GM18519 (cell line): ENCODE results near the gene OLFM1.

Source experiments
- ATAC-seq: cut with Tn5 transposase; IDR thresholded peaks from one replicate; pipeline ENCODE4 v1.9.1; 2021; ENCODE audit warnings: mild to moderate bottlenecking, moderate library complexity; ENCODE audit not compliant: unreplicated experiment, low FRiP score

OLFM1 gene

GRCh38 chr9:135075234-135076142, 12.0 kb upstream of the OLFM1 start:
- ATAC-seq: no peak

DNA sequence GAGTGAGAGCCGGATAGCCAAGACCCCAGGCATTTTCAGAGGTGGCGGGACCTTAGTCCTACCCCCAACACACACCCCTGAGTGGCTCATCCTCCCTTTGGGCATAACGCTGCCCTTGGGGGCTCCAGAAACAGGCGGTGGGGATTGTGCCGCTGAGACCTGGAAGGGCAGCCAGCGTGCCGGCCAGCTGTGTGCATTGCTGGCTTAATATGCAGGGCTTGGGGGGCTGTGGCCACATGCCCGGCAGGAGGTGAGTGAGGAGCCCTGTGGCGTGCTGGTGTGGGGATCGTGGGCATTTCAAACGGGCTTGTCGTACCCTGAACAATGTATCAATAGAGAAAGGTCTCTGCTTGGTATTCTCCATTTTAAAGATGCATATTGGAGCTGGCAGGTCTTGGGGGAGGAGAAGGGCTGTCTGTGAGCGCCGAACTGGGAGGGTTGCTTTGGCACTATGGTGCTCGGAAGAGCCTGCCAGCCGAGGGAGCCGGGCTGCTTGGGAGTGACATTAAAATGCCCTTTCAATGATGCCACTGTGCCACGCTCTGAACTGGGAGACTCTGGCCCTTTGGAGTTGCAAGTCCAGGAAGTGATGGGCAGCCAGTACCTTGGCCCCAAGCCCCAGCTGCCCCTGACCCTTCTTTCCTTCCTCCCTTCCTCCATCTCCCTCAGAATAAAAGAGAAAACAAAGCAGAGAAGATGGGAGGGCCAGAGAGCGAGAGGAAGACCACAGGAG, 11.2 kb upstream of the OLFM1 start:
- ATAC-seq: no peak

DNA sequence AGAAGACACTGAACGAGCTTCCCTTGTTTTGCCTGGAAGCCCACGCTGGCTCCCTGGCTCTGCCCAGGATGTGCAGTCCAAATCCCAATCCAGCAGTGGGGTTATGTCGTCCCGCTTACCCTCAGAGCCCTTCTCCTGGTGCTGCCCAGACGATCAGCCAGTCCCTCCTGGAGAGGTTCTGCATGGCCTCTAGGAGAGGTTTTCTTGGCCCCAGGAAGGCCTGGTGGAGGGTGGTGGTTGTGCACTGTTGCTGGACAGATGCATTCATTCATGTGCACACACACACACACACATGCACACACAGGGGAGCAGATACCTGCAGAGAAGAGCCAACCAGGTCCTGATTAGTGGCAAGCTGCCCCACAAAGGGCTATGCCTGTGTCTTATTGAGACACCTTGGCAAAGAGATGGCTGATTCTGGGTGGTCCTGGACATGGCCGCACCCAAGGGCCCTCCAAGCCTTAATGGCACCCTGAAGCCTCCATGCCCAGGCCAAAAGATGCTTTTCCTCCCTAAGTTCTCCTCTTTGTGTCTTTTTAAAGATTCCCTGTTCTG, 10.5 kb upstream of the OLFM1 start:
- ATAC-seq: no peak

GRCh38 chr9:135077497-135078200, 9.8 kb upstream of the OLFM1 start:
- ATAC-seq: no peak

DNA sequence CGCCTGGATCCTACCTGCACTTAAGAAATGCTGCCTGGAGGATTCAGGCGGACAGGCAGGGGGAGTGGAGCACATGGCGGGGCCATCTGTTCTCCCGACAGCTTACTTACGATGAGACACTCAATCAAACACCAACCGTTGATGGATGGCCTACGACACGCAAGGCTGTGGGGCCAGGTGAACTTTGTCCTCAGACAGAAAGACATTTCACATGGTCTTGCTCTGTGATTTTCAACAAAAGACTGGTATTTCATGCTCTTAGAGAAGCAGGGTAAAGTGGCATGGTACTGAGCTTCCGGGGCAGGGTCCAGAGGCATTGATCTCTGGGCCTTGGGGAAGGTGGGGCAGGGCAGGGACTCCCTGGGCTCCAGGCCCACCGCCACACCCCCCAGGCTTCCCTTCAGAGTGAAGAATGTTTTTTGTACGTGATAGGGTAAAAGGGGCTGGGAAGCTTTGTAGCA, 9.1 kb upstream of the OLFM1 start:
- ATAC-seq: no peak

DNA sequence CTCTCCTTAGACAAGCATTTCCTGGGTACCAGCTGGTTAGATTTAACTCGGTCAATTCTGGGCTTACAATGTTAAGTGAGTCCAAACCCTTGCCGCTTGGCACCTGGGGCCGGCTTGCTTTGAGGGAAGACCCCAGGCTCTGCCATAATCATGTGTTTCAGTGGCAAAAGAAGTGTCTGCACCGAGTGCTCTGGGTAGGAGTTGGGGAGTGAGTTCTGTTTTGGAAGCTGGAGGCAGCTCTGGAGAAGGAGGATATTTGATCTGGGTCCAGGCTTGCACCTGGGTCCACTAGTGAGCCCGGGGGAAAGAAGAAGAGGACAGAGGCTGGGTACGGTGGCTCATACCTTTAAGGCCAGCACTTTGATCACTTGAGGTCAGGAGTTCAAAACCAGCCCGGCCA, 8.4 kb upstream of the OLFM1 start:
- no peak for ATAC-seq

DNA sequence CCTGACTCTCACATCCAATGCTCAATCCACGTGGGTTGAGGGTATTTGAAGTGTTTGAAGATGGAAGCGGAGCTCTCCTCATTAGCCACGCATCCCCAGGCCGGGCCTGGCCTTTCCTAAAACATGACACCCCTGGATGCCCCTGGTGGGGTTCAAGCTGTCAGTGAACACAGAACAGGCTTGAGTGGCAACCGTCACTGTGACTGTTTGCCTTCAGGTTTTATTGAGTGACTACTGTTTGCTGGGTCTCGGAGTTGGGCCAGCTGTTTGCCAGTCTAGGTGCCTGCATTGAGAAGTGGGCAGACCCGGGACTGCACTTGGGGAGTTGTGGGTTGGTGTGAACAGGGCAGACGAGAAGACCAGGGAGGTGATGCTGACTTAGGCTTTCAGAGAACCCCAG, 7.8 kb upstream of the OLFM1 start:
- no peak for ATAC-seq

GRCh38 chr9:135080286-135081263, 6.9 kb upstream of the OLFM1 start:
- no peak for ATAC-seq

DNA sequence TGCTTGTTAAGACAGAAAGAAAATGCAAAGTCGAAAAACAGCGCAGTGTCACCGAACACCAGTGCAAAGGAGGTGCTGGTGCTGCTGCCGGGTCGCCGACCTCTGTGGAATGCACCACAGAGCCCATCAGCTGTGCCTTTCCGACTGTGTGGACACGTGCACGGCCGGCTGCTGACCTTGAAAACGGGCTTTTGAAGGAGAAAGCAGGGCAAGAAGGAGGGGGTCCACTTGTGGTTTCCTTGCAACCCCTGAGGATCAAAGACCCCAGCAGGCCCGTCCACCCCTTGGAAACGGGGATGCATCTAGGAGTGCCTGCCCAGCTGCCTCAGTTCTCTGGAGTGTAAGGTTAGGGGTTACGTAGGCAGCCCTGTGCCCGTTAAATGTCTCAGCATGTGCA, 6.2 kb upstream of the OLFM1 start:
- ATAC-seq: no peak

- ATAC-seq: no peak
Measured at GRCh38 chr9:135081731-135082130, 5.7 kb upstream of the OLFM1 start.

DNA sequence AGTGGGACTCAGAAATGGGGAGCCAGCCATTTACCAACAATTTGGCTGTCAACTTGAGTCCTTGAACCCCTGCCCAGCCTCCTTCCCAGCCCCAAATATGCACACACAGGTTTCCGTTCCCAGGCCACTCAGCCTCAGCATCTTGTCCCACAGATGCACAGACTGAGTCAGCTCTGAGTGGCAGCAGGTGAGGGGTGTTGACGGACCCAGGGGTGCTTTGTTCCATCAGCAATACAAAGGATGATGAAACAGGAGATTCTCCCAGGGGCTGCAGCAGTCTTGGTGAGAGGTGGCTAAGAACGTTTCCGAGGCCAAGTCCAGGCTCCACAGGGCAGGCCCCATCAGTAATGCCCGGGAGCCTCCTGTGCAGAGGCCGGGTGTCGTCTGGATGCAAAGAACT, 4.9 kb upstream of the OLFM1 start:
- no peak for ATAC-seq

DNA sequence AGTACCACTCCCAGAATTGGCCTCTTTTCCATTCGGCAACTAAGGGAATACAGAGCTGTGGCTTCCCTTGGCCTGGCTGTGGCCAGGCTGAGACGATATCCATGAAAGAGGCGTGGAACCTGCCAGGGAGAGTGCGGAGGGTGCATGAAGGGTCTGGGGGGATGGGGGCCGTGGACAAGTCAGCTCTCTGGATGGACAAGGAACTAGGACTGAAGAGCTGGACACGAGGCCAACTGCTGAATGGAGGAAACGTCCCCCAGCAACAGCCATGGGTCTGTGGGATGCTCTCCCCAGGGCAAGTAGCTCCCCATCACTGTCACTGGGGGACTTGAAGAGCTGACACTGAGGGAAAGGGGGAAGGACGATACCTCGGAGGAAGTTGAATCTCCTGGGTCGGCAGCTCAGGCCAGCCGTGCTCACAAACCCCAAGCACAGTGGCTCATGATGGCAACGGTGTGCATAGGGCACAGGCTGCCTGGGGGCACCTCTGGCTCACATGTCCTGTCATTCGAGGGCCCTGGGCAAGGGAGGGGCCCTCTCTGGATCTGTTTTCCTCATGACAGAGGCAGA, 4.1 kb upstream of the OLFM1 start:
- ATAC-seq: no peak

DNA sequence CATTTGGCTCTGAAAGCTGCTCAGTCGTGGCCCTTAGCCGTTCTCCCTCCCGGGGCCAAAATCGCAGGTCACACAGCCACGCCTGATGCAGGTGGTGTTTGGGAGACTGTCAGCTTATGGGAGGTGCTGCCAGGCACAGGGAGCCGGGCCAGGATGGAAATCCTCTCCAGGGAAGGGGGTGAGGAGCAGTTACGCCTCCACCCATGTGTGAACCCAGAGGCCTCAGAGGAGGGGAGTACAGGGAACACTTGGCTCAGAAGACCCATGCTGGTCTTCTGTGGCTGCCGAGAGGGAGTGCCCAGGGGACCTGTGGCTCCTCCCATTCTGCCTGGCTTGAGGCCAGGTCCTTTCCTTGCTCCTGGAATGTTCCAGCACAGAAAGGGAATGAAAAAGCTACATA, 3.6 kb upstream of the OLFM1 start:
- no peak for ATAC-seq

DNA sequence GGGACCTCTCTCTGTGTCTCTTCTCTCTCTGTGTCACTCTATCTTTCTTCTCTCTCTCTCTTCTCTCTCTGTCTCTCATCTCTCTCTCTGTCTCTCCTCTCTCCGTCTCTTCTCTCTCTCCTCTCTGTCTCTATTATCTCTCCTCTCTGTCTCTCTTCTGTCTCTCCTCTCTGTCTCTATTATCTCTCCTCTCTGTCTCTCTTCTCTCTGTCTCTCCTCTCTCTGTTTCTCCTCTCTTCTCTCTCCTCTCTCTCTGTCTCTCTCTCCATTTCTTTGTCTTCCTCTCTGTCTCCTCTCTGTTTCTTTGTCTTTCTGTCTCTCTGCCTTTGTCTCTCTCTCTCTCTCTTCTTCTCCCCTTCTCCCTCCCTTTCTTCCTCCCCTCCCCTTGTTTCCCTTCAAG, 3.2 kb upstream of the OLFM1 start:
- no peak for ATAC-seq

- no peak for ATAC-seq
Measured at GRCh38 chr9:135084881-135085760, 2.3 kb upstream of the OLFM1 start.

DNA sequence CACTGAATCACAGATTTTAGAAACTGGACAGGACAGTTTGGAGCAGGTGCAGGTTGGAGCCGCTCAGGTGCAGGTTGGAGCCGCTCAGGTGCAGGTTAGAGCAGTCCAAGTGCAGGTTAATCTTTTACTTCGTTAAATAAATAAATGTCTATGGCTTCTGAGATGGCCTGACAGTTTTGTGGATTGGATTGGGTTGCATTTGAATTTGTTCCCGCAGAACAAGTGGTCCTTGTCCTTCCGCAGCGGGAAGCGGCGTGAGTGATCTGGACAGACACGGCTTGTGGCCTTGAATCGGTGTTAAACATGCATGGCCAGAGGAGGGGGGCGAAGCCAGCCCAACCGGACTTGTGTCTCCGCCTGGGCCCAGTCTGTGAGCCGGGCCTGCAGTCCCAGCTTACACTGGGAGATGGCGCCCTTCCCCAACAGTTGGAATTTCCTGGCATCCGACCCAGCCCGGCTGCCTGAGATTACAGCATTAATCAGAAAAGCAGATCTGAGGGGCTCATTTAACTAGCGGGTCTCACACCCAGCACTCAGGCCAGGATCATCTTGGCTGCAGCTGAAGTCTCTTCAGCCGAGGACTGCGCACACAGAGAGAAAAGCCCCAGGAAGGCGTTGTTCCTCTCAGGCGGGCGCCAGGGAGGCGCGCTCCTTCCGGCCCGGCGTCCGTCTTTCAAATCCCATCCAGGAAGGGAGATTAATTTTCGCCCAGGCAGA, 1.5 kb upstream of the OLFM1 start:
- no peak for ATAC-seq

- no peak for ATAC-seq
Measured at GRCh38 chr9:135086597-135087488, 625 bp upstream of the OLFM1 start.
